NCI-H2196 (cell line): ENCODE measurements around the gene ELAVL1.
"Not testable (repeated sequence)": the region's sequence is repeated elsewhere in the genome, so short reads cannot be mapped to it uniquely, and the experiment has no call there.

Experiments used
- DNase-seq: peaks from one replicate; lab custom pipeline; 2025; ENCODE audit not compliant: unreplicated experiment; lab: John Stamatoyannopoulos, UW

ELAVL1 gene

DNA sequence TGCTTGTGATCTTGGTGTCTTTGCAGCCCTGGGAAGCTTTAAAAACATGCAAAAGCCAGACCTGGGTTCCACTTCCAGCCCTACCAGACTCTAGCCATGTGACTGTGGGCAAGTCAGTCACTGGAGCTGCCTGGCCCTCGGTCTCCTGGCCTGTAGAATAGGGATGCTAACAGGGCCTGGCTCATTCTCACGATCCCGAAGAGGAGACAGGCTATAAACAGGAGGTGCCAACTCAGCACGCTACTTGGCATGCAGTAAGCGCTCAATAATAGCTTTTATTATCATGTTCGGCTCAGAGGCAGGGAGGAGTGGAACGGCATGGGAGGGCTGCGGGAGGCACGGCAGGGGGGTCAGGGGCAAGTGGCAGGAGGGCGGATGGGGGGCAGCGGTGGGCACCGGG, 81.2 kb downstream of the ELAVL1 start:
- no peak for DNase-seq

DNA sequence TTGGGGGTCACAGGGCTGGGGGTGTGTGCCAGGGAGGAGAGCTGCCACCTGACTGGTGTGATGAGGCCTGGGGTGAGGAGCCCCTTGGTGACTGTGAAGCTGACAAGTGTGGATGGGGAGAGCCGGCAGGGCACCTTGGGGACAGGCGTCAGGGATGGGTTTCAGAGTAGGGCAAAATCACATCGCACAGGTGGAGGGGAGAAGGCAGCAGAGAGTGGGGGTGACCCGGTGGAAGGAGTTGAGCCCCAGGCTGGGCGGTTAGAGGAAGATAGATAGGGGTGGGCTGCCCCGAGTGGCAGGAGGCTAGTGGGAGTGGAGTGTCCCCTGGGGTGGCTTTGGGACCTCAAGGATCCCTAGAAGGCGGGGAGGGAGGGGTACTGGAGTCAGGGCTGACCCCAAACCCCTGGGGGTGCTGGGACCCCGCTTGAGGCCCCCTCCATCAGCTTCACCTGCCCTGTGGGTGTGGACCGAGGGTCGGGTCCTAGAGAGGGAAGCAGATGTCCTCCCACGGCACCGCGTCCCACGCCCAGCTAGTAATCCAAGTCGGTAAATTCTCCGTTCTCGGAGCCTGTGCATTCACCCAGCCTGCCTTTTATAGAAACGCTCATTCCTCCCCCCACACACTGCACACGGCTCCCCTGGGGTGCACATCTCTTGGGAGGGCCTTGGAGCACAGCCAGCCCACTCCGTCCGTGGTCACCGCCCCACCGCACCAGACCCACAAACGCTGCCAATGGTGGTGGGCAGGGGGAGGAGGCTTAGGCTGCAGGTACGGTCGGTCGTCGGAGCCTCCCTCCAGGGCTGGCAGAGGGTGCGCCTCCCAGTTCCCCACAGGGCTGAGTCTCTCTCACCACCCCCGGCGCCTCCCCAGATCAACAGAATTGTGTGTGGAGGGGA, 81.9 kb downstream of the ELAVL1 start:
- no peak for DNase-seq

DNA sequence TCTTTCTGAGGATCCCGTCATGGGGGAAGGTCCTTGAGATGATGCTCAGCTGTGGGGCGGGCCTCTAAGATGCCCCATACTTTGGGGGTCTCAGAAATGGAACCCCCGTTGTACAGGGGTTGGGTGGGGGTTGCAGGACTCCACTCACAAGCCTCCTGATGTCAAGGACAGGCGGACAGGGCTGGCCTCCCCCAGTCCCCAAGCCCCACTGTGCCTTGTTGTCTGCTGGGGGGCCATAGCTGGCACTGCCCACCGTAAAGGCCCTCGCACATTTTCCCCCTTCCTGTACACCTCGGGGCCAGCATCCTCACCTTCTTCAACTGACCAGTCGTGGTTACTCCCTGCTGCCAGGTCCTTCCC, 82.6 kb downstream of the ELAVL1 start:
- no peak for DNase-seq

DNA sequence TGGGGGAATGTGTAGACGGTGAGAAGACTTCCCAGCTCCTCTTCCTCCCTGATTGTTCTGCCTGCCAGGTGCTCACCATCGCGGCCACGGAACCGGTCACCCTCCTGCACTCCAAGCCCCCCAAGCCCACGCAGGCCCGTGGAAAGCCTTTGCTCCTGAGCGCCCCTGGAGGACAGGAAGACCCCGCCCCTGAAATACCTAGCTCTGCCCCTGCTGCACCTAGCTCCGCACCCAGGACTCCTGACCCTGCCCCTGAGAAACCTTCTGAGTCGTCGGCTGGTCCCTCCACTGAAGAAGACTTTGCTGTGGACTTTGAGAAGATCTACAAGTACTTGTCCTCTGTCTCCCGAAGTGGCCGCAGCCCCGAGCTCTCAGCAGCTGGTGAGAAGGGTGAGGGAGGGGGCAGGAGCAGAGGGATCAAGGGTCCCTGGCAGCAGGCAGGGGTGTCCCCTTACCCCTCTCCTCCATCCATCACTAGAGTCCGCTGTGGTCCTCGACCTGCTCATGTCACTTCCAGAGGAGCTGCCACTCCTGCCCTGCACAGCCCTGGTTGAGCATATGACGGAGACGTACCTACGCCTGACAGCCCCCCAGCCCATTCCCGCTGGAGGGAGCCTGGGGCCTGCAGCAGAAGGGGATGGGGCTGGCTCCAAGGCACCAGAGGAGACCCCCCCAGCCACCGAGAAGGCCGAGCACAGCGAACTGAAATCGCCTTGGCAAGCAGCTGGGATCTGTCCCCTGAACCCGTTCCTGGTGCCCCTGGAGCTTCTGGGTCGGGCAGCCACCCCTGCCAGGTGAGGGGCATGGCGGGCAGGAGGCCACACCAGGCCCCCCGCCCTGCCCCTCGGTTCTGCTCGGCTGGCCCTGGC, 83.2 kb downstream of the ELAVL1 start:
- no peak for DNase-seq

DNA sequence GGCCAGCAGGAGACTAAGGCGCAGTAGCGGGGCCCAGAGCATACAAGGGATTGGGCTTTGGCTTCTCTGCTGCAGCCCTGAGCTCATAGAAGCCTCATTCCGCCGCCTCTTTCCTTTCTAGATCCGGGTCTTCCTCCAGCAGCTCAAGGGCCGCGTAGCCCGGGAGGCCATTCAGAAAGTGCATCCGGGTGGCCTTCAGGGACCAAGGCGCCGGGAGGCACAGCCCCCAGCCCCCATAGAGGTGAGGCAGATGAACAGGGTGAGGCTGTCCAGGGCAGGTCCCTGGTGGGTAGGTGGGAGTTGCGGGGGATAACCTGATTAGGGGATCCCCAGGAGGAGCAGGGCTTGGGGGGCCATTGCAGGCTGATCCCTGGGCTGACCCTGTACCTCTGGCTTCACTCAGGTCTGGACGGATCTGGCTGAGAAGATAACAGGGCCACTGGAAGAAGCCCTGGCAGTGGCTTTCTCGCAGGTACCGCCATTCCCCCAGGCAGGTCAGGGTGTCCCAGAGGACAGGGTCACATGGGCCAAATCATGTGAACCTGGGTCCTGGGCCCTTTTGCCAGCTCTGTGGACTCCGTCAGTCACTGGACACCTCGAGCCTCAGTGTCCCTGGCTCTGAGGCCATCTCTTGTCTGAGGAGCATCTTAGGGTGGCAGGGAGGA, 84.0 kb downstream of the ELAVL1 start:
- DNase-seq = peak; percentile 58

DNA sequence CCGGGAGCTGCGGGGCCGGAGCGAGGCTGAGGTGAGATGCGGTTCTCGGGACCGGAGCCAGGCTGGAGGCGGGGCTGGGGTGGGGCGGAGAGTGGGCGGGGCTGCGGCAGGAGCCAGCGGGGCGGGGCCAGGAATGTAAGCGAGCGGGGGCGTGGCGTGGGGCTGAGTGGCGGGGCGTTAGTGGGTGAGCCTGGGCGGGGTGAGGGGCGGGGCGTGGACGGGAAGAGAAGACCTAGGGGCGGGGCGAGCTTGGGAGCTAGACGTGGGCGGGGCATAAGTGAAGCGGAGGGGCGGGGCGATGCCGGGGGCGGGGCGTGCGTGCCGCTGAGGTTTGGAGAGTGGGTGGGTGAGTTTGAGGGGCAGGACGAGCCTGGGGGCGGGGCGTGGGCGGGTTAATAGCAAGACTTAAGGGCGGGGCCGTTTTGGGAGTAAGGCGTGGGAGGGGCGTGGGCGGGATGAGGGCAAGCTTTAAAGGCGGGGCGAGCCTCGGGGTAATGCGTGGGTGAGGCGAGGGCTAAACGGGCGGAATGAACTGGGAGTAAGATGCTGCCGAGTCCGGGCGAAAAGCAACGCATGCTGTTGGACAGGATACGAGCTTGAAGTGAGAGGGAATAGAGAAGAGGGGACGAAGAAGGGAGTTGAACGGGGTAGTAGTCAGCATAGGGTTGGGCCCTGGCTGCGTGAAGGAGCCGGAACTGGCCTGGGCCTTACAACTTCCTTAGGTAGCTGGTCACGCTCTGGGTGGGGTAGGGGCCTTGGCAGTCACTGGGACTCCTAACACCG, 84.7 kb downstream of the ELAVL1 start:
- DNase-seq = peak; percentile 96

DNA sequence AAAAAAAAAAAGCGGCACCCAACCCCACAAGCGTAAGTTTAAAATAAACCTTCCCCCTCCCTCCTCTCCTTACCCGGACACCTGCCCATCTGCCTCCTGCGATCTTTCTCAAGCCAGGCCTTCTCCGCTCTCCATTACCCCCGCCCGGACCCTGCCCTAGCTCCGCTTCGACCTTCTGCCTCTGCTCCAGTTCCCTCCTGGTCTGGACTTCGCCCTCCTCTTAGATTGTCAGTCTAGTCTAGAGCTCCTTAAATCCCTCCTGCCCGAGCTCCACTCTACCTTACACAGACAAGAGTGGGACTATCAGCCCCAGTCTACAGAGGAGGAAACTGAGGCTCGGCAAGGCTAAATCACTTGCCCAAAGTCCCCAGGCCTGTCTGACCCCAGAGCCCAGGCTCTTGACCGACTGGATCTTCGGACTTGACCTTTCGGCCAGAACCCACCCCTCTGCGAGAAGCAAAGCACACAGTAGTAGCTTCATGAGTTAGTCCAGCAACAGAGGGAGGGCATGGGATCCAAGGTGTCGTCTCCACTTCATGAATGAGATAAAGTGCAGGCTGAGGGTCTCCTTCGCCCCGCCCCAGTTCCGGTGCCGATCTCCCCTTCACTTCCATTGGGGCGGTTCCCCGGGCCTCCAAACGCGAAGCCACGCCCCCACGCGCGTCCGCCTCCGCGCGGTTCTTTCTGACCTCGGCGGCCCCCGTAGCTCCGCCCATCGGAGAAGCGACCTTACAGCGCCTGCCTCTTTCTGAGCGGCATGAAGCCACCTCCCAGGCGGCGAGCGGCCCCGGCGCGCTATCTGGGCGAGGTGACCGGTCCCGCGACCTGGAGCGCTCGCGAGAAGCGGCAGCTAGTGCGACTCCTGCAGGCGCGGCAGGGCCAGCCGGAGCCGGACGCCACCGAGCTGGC, 85.6 kb downstream of the ELAVL1 start, which contains the start of gene SNAPC2:
Gene SNAPC2, plus strand, starts transcription at position 729 of the 909 bp plus-strand sequence. Its CDS starts 29 bp downstream, at position 758.
- DNase-seq = peak; percentile 96

DNA sequence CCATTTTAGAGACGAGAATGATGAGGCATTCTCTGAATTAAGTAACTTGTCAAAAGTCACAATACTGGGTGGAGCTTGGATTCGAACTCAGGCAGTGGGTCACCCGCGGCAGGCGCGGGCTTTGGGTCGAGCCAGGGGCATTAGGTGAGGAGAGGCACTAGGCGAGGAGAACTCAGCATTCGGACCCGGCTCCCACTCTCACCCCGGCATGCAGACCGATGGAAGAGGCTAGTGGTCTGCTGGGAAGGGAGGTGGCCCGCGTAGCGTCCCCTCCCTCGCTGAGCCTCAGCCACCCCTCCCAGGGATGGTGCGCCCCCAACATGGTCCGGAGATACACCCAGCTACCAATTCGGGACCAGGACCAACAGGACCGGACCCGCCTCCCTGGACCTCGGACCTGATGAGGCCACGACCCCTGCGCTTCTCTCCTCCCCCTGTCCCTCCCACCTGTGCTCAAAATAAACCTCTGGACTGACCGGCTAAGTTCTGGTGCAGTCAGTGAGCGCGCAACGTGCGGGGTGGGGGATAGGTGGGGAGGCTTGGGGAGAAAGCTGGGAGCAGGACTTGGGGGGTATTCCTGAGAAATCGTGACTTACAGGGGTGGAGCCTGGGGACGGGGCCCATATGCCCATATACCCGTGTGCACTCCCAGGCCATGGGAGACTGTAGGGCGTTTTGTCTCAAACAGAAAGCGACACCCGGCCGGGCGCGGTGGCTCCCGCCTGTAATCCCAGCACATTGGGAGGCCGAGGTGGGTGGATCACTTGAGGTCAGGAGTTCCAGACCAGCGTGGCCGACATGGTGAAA, 86.6 kb downstream of the ELAVL1 start:
- DNase-seq = no peak

DNA sequence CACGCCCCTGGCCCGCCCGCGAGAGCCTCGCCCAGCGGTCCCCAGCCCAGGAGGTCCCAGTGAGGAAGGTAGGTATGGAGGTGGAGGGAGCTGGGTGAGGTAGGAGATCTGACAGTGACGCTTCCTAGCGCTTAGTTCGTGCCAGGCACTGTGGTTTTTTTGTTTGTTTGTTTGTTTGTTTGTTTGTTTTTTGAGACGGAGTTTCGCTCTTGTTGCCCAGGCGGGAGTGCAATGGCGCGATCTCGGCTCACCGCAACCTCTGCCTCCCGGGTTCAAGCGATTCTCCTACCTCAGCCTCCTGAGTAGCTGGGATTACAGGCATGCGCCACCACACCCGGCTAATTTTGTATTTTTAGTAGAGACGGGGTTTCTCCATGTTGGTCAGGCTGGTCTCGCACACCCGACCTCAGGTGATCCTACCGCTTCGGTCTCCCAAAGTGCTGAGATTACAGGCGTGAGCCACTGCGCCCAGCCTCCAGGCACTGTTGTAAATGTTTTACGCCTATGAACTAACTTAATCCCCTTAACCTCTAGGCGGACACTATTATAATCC, 87.3 kb downstream of the ELAVL1 start:
- not testable (repeated sequence) for DNase-seq

DNA sequence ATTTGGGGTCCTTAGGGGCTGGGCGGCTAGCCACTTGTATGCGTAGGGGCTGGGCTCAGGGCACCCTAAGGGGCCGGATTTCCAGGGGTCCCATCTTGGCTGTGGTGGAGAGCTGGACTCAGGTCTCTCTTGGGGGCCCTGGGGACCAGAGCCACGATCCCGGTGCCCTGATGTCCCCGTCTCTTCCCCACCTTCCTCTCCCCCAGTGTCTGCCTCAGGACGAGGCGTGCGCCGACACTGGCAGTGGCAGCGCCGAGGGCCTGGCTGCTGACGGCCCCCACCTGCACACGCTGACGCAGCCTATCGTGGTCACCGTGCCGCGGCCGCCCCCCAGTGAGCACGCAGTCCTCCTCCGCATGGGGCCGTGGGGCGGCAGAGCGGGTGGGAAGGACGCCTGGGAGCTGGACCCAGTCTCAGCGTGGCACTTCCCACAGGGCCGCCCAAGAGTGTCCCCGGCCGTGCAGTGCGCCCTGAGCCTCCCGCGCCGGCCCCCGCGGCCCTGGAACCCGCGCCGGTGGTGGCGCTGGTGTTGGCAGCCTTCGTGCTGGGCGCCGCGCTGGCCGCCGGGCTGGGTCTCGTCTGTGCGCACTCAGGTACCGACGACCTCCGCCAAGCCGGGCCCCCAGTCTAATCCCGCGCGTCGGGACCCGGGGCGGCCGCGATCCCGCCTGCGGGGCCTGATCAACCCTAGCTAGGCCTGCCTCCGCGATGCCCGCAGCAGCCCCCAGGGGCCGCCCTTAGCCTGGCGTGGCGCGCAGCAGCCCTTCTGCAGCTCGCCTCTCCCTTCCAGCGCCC, 88.0 kb downstream of the ELAVL1 start:
- no peak for DNase-seq

DNA sequence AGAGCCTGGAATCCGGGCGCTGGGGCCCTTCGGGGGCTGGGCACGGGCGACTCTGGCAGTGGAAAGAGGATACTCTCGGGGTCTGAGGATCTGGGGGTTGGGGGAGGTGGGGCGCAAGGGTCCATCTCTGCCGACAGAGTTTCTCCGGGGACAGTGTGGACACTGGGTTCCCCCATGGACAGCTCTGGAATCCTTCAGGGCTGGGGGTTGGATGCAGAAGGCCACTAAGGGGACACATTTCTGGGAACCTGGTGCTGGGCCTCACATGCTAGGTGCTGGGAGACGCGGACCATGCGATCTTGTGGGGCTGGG, 88.5 kb downstream of the ELAVL1 start:
- DNase-seq = no peak

DNA sequence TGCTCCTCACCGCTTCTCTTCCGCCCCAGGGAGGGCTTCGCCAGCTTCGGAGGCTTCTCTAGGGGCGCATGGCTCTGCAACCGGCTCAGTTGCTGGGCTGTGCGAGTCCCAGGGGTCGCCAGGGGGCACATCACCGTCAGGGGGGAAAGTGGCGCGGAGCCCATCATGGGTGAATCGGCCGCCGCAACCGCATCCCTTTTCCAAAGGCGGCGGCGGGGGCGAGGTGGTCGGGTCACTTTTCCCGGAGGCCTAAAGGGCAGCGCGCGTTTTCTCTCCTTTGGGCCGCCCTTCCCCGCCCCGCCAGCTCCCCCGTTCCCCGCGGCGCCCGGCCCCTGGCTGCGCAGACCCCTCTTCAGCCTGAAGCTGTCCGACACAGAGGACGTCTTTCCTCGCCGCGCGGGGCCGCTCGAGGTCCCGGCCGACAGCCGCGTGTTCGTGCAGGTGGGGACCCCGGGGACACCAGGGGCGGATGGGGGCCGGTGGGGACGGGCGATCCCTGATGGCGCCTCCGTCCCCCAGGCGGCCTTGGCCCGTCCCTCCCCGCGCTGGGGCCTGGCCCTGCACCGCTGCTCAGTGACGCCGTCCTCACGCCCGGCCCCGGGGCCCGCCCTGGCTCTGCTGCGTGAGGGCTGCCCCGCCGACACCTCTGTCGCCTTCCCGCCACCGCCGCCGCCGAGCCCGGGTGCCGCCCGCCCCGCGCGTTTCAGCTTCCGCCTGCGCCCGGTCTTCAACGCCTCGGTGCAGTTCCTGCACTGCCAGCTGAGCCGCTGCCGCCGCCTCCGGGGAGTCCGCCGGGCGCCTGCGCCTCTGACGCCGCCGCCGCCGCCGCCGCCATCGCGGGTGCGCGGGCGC, 89.1 kb downstream of the ELAVL1 start:
- peak; percentile 25 for DNase-seq

DNA sequence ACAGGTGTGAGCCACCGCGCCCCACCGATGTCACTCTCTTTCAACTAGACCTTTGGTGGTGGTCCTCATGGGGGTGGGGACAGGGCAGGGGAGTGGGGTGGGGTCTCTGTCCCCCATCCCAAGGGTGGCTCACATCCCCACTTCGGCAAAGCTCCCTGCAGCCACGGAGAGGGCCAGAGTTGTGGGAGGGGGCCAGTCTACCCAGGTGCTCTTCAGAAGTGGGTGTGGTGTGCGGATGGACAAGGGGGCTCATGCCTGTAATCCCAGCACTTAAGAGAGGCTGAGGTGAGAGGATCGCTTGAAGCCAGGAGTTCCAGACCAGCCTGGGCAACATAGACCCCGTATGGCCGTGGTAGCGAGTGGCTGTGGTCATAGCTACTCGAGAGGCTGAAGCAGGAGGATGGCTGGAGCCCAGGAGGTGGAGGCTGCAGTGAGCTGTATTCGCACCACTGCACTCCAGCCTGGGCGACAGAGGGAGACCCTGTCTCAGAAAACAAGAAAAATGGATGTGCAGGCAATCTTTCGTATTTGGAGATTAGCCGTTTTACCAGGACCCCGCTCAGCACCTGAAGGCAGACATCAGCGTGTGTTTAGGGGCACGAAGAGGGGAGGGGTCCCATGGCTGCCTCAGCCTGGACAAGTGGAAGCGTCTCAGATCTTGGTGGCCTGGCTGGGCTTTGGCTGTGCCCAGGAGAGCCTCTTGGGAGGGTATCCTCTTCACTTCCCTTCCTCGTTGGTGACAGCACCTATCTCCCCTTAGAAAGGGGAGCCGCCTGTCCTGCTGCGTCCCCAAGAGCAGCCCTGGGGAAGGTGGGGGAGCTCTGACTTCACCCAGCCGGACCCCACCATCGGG, 90.0 kb downstream of the ELAVL1 start:
- no peak for DNase-seq

DNA sequence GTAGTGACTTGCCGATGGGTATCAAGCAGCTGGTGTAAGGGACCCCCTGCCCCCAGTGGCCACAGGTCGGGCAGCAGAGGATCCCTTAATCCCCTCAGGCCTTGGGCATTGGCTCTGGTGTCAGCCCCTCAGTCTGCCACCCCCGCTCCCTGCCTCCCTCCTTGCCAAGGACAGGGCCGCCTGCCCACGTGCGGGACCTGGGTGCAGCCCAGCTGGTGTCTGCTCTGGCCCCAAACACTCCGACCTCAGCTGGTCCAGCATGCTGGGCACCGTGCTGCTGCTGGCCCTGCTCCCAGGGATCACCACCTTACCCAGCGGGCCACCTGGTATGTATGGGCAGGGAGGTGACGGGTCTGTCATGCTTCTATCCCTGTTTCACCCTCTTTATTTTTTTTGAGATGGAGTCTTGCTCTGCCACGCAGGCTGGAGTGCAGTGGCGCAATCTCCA, 90.8 kb downstream of the ELAVL1 start, which contains the start of gene TGFBR3L:
Gene TGFBR3L, plus strand, starts transcription at position 233 of the 448 bp plus-strand sequence.
- no peak for DNase-seq

DNA sequence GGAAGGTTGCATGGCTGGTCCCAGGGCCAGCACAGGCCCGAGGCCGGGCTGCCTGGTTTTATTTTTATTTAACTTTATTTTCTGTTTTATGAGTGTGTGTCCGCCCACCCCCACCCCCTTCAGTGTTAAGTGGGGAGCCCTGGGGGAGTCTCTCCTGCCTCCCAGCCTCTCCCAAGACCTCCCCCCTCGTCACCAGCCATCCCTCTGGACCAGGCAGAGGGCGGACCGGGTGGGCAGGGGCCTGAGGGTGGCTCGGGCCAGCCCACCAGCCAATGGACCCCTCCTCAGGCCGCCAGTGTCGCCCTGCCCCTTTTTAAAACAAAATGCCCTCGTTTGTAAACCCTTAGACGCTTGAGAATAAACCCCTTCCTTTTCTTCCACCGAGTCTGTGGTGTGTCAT, 91.3 kb downstream of the ELAVL1 start:
- DNase-seq = no peak

DNA sequence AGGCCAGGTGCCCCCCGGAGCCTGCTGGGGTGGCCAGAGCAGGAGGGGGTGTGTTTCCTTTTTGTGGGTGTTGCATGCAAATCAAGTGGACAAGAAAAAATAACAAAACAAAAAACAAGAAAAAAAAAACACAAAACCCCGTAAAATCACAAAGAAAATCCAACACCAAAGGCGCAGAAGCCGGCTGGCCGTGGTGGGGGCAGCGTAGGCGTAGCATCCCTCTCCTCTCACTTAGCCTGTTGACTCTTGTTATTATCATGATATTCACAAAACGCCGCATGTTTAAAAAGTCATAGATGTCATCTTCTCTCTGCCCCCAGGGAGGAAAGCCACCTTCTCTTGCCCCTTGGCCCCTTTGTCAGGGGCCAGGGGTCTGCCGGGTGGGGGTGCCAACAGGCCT, 91.8 kb downstream of the ELAVL1 start:
- no peak for DNase-seq
